H1 (cell line): ENCODE results near the gene UBR2.

ENCODE experiments used
- EZH2 ChIP-seq: fragments of 200-600 bp; sonication (generic); IDR thresholded peaks from 2 replicates; pipeline ENCODE4 v1.7.1; 2012; ENCODE audit warnings: low read depth, mild to moderate bottlenecking, moderate library complexity, low read length, inconsistent platforms; ENCODE audit not compliant: severe bottlenecking
- GABPA ChIP-seq: IDR thresholded peaks from 2 replicates; pipeline ENCODE4 v1.6.1; 2011; ENCODE audit warnings: mild to moderate bottlenecking, low read length, moderate library complexity, borderline replicate concordance; ENCODE audit not compliant: insufficient read depth
- MAFK ChIP-seq: IDR thresholded peaks from 2 replicates; pipeline ENCODE4 v1.6.1; 2012; ENCODE audit warnings: low read depth, mild to moderate bottlenecking, improper control_type of control experiment, low read length
- NRF1 ChIP-seq: IDR thresholded peaks from 2 replicates; pipeline ENCODE4 v1.6.1; 2011; ENCODE audit warnings: mild to moderate bottlenecking, low read depth, low read length, improper control_type of control experiment
- POLR2A ChIP-seq, 2 experiments: IDR thresholded peaks; 1 replicate in 1 of 2; 2 replicates in 1 of 2; pipeline ENCODE4 v1.6.1; 2011; ENCODE audit warnings: low read depth in 2 of 2, low read length in 2 of 2, mild to moderate bottlenecking in 2 of 2; ENCODE audit errors: control extremely low read depth in 1 of 2
- POLR2AphosphoS5 ChIP-seq: IDR thresholded peaks from 2 replicates; pipeline ENCODE4 v1.6.1; 2011; ENCODE audit warnings: low read depth, low read length
- RFX5 ChIP-seq: IDR thresholded peaks from 2 replicates; pipeline ENCODE4 v1.6.1; 2011; ENCODE audit warnings: low read depth, low read length, improper control_type of control experiment, borderline replicate concordance
- SP1 ChIP-seq: IDR thresholded peaks from 2 replicates; pipeline ENCODE4 v1.6.1; 2011; ENCODE audit warnings: low read depth, low read length
- SUZ12 ChIP-seq: fragments of 200-600 bp; sonication (generic); IDR thresholded peaks from 2 replicates; pipeline ENCODE4 v1.6.1; 2012; ENCODE audit warnings: mild to moderate bottlenecking, inconsistent platforms, low read length, moderate library complexity, mixed read lengths
- TAF7 ChIP-seq: optimal IDR thresholded peaks from 2 replicates; pipeline ENCODE3; 2011; ENCODE audit warnings: low read depth, mild to moderate bottlenecking, inconsistent platforms, low read length, moderate library complexity, borderline replicate concordance
- ZNF274 ChIP-seq: IDR thresholded peaks from 2 replicates; pipeline ENCODE4 v1.7.0; 2012; ENCODE audit warnings: low read length, borderline replicate concordance; ENCODE audit errors: extremely low read depth
- TF ChIP-seq, protein P1 (sequence below), 3 experiments: IDR thresholded peaks; 1 replicate in 2 of 3; 2 replicates in 1 of 3; pipeline versions ENCODE4 v1.5.1 to v1.6.1; 2011; ENCODE audit warnings: low read length in 3 of 3, mild to moderate bottlenecking in 3 of 3, inconsistent platforms in 2 of 3, low read depth in 1 of 3, moderate library complexity in 1 of 3; ENCODE audit not compliant: insufficient read depth in 1 of 3; ENCODE audit errors: control extremely low read depth in 1 of 3
- TF ChIP-seq, protein P2 (sequence below): IDR thresholded peaks from 2 replicates; pipeline ENCODE4 v1.6.1; 2012; ENCODE audit warnings: inconsistent platforms

DNA sequence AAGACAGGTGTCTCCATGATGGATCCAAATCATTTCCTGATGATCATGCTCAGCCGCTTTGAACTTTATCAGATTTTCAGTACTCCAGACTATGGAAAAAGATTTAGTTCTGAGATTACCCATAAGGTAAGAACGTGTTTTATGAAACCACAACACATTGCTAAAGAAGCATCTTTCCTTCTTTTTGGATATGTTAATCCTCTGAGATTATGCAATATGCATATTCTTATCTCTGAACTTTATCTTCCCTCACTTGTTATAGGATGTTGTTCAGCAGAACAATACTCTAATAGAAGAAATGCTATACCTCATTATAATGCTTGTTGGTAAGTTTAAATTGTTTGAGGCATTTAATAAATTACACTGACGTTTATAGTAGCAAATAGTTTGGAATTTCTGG is 80.4 kb downstream of the UBR2 start:
- TF ChIP-seq POLR2AphosphoS5 (no peak), SUZ12 (no peak), ZNF274 (no peak), NRF1 (no peak), SP1 (no peak), MAFK (no peak), GABPA (no peak), EZH2 (no peak), POLR2A (IDR thresholded peaks at IDR 0.05; ENCODE audit: control extremely low read depth in 1 of 2, low read depth in 2 of 2, low read length in 2 of 2) (no peak), TAF7 (no peak), RFX5 (no peak)
- TF ChIP-seq, protein P1, sequence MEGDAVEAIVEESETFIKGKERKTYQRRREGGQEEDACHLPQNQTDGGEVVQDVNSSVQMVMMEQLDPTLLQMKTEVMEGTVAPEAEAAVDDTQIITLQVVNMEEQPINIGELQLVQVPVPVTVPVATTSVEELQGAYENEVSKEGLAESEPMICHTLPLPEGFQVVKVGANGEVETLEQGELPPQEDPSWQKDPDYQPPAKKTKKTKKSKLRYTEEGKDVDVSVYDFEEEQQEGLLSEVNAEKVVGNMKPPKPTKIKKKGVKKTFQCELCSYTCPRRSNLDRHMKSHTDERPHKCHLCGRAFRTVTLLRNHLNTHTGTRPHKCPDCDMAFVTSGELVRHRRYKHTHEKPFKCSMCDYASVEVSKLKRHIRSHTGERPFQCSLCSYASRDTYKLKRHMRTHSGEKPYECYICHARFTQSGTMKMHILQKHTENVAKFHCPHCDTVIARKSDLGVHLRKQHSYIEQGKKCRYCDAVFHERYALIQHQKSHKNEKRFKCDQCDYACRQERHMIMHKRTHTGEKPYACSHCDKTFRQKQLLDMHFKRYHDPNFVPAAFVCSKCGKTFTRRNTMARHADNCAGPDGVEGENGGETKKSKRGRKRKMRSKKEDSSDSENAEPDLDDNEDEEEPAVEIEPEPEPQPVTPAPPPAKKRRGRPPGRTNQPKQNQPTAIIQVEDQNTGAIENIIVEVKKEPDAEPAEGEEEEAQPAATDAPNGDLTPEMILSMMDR (IDR thresholded peaks at IDR 0.05; ENCODE audit: control extremely low read depth in 1 of 3, insufficient read depth in 1 of 3, low read depth in 1 of 3, low read length in 3 of 3) = no peak
- TF ChIP-seq, protein P2, sequence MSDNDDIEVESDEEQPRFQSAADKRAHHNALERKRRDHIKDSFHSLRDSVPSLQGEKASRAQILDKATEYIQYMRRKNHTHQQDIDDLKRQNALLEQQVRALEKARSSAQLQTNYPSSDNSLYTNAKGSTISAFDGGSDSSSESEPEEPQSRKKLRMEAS = no peak
